H1 (cell line): ENCODE measurements around the gene NRXN3. TPM values are rescaled to one million over a fixed set of nuclear protein-coding genes. Genes with fewer than 3 reads are reported as not detected.

ENCODE experiments used
- BRCA1 ChIP-seq: IDR thresholded peaks from 2 replicates; pipeline ENCODE4 v1.6.1; 2012; ENCODE audit warnings: low read depth, low read length, improper control_type of control experiment
- CHD7 ChIP-seq: fragments of 300-600 bp; sonication (generic); IDR thresholded peaks from 2 replicates; pipeline ENCODE4 v1.7.1; 2012; ENCODE audit warnings: low read length, moderate library complexity, mild to moderate bottlenecking, inconsistent platforms; ENCODE audit not compliant: insufficient replicate concordance
- EP300 ChIP-seq, 2 experiments: IDR thresholded peaks; 1 replicate in 1 of 2; 2 replicates in 1 of 2; pipeline ENCODE4 v1.6.1; 2011 to 2012; ENCODE audit warnings: low read depth in 2 of 2, low read length in 2 of 2, mild to moderate bottlenecking in 2 of 2, borderline replicate concordance in 1 of 2, inconsistent platforms in 1 of 2, moderate library complexity in 1 of 2
- EZH2 ChIP-seq: fragments of 200-600 bp; sonication (generic); IDR thresholded peaks from 2 replicates; pipeline ENCODE4 v1.7.1; 2012; ENCODE audit warnings: low read depth, mild to moderate bottlenecking, moderate library complexity, low read length, inconsistent platforms; ENCODE audit not compliant: severe bottlenecking
- FOSL1 ChIP-seq: IDR thresholded peaks from 2 replicates; pipeline ENCODE4 v1.6.1; 2011; ENCODE audit warnings: mild to moderate bottlenecking, low read depth, low read length, moderate library complexity; ENCODE audit not compliant: insufficient read depth
- KDM1A ChIP-seq: fragments of 200-600, 300-600 bp; sonication (generic); IDR thresholded peaks from 2 replicates; pipeline ENCODE4 v1.7.1; 2016; ENCODE audit warnings: mild to moderate bottlenecking, low read length, borderline replicate concordance
- NRF1 ChIP-seq: IDR thresholded peaks from 2 replicates; pipeline ENCODE4 v1.6.1; 2011; ENCODE audit warnings: mild to moderate bottlenecking, low read depth, low read length, improper control_type of control experiment
- PHF8 ChIP-seq: fragments of 200-600 bp; sonication (generic); conservative IDR thresholded peaks from 2 replicates; pipeline ENCODE4 v1.7.1; 2012; ENCODE audit warnings: low read depth, mild to moderate bottlenecking, inconsistent platforms, low read length, moderate library complexity
- POLR2AphosphoS5 ChIP-seq: IDR thresholded peaks from 2 replicates; pipeline ENCODE4 v1.6.1; 2011; ENCODE audit warnings: low read depth, low read length
- SAP30 ChIP-seq: fragments of 300-600 bp; sonication (generic); IDR thresholded peaks from 2 replicates; pipeline ENCODE4 v1.7.1; 2012; ENCODE audit warnings: low read length, moderate library complexity, mild to moderate bottlenecking, inconsistent platforms; ENCODE audit not compliant: insufficient read depth, insufficient replicate concordance
- TEAD4 ChIP-seq: IDR thresholded peaks from 2 replicates; pipeline ENCODE4 v1.6.1; 2012; ENCODE audit warnings: low read depth, low read length, inconsistent platforms, mixed read lengths
- polyA plus RNA-seq, 7 experiments: library from polyadenylated mRNA; depleted of rRNA in 3 of 7; stranded (reverse) in 5 of 7; unstranded in 2 of 7; fragments of >200 nt in 5 of 7; fragments of 200-250 nt in 2 of 7; gene quantifications; 1 replicate in 5 of 7; 2 replicates in 1 of 7; 4 replicates in 1 of 7; pipeline versions ENCODE4 v1.2.1 to v1.2.3, GENCODE V29; 2011 to 2013; ENCODE audit warnings: missing spikeins in 2 of 7, mixed read lengths in 2 of 7
- total RNA-seq: library from RNA; stranded (reverse); fragmentation: NEBNext Ultra II Directional; extraction: Animal tissue kit (Norgen Biotek cat#: 25700); gene quantifications from 2 replicates; pipeline ENCODE4 v1.2.1, GENCODE V29; 2021

NRXN3 gene
- total and polyA plus RNA-seq, 2 of the 8 experiments (the other 6 are each of a cell fraction or from before 2014, with no cell fraction given): 2.6 to 4.1 TPM

- no peak for TF ChIP-seq CHD7
- TF ChIP-seq NRF1: no peak
- TF ChIP-seq PHF8: no peak
- TF ChIP-seq BRCA1: no peak
- TF ChIP-seq EP300 (IDR thresholded peaks at IDR 0.05; ENCODE audit: borderline replicate concordance in 1 of 2, low read depth in 2 of 2, low read length in 2 of 2): no peak
- no peak for TF ChIP-seq TEAD4
- TF ChIP-seq FOSL1: no peak
- TF ChIP-seq POLR2AphosphoS5: no peak
- no peak for TF ChIP-seq SAP30
- TF ChIP-seq EZH2: no peak
- TF ChIP-seq KDM1A: no peak
Observed at GRCh38 chr14:78875049-78875448, 704.9 kb downstream of the NRXN3 start (continued).
